Smooth muscle cell (in vitro differentiated cells): ENCODE data around the gene RNF169. TPM values are rescaled to one million over a fixed set of nuclear protein-coding genes. Genes with fewer than 3 reads are reported as not detected.

ENCODE experiments used
- DNase-seq: peaks from one replicate; lab custom pipeline; 2025; ENCODE audit not compliant: unreplicated experiment; lab: John Stamatoyannopoulos, UW
- H2AFZ ChIP-seq: fragments of 200-600 bp; sonication (generic); 2 replicates; pipeline ENCODE4 v1.6.0; 2016; ENCODE audit warnings: antibody characterized with exemption, low read depth, mild to moderate bottlenecking
- H3F3A ChIP-seq: fragments of 200-600 bp; sonication (generic); 2 replicates; pipeline ENCODE4 v1.6.0; 2017; ENCODE audit warnings: antibody characterized with exemption, low read depth
- H3K27ac ChIP-seq: fragments of 200-600 bp; sonication (generic); 2 replicates; pipeline ENCODE4 v1.5.1; 2016; ENCODE audit warnings: low read depth, mild to moderate bottlenecking
- H3K27me3 ChIP-seq: fragments of 200-600 bp; sonication (generic); 2 replicates; pipeline ENCODE4 v1.6.1; 2016; ENCODE audit warnings: low read depth, mild to moderate bottlenecking
- H3K36me3 ChIP-seq: fragments of 200-600 bp; sonication (generic); 2 replicates; pipeline ENCODE4 v1.5.1; 2016; ENCODE audit warnings: low read depth
- H3K4me1 ChIP-seq: fragments of 200-600 bp; sonication (generic); 2 replicates; pipeline ENCODE4 v1.5.1; 2016; ENCODE audit warnings: low read depth
- H3K4me2 ChIP-seq: fragments of 200-600 bp; sonication (generic); 2 replicates; pipeline ENCODE4 v1.6.0; 2016; ENCODE audit warnings: mild to moderate bottlenecking
- H3K4me3 ChIP-seq: fragments of 200-600 bp; sonication (generic); 2 replicates; pipeline ENCODE4 v1.5.1; 2016; ENCODE audit warnings: mild to moderate bottlenecking
- H3K79me2 ChIP-seq: fragments of 200-600 bp; sonication (generic); 2 replicates; pipeline ENCODE4 v1.6.0; 2016; ENCODE audit warnings: low read depth, mild to moderate bottlenecking
- H3K9ac ChIP-seq: fragments of 200-600 bp; sonication (generic); 2 replicates; pipeline ENCODE4 v1.6.0; 2016; ENCODE audit warnings: low read depth
- H3K9me3 ChIP-seq: fragments of 200-600 bp; sonication (generic); replicated peaks from 2 replicates; pipeline ENCODE4 v1.5.1; 2016; ENCODE audit warnings: low read depth
- H4K20me1 ChIP-seq: fragments of 200-600 bp; sonication (generic); 2 replicates; pipeline ENCODE4 v1.6.0; 2016; ENCODE audit warnings: low read depth
- WGBS: methylation state at CpG from one replicate; pipeline ENCODE4 v1.1.7; 2016; ENCODE audit warnings: low lambda C conversion rate; 5-methylcytosine and 5-hydroxymethylcytosine counted together
- polyA plus RNA-seq: library from polyadenylated mRNA; unstranded; fragments of >200 nt; fragmentation: Nextera tagmentation; extraction: Ambion mirVana; gene quantifications from 2 replicates; pipeline ENCODE4 v1.2.1, GENCODE V29; 2016
- total RNA-seq: library from RNA; depleted of rRNA; stranded (reverse); fragments of >200 nt; gene quantifications from 2 replicates; pipeline ENCODE4 v1.2.3, GENCODE V29; 2014
- TF ChIP-seq, protein P1 (sequence below): fragments of 200-600 bp; sonication (generic); IDR thresholded peaks from 2 replicates; pipeline ENCODE4 v1.5.1; 2017; ENCODE audit warnings: borderline replicate concordance, mild to moderate bottlenecking, antibody characterized with exemption; ENCODE audit not compliant: insufficient read depth, poor library complexity, severe bottlenecking

RNF169 gene
- total and polyA plus RNA-seq, 2 experiments from 2014 or later: 2.2 to 13.6 TPM

DNA sequence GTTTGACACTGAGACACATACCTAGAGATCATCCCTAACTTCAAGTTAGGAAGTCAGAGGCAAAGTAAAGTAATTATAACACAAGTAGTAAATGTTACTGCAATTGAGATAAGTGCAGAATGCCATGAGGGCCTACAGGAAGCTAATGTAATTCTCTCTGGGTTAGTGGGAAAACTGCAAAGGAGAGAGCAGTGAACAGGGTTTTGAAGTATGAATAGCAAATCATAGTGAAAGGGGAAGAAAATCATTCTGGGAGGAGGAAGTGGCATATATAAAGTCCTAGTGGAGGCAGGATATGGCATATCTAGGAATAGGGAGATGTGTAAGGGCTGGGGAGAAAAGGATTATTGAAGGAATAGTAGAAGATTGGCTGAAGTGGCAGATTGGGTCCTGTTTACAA, 27.9 kb downstream of the RNF169 start:
- Histone ChIP-seq H3K79me2 (peaks cover 70% of the 10 kb centered on the region), H3F3A (no peaks in the 10 kb centered on the region), H4K20me1 (peaks cover 97% of the 10 kb centered on the region), H2AFZ (no peak overlapping the region), H3K4me1 (no peaks in the 10 kb centered on the region), H3K4me3 (no peak overlapping the region), H3K27me3 (no peaks in the 10 kb centered on the region), H3K9me3 (no peaks in the 10 kb centered on the region), H3K36me3 (no peaks in the 10 kb centered on the region), H3K9ac (no peak overlapping the region), H3K27ac (no peak overlapping the region), H3K4me2 (no peak overlapping the region)
- no peak for DNase-seq
- TF ChIP-seq, protein P1, sequence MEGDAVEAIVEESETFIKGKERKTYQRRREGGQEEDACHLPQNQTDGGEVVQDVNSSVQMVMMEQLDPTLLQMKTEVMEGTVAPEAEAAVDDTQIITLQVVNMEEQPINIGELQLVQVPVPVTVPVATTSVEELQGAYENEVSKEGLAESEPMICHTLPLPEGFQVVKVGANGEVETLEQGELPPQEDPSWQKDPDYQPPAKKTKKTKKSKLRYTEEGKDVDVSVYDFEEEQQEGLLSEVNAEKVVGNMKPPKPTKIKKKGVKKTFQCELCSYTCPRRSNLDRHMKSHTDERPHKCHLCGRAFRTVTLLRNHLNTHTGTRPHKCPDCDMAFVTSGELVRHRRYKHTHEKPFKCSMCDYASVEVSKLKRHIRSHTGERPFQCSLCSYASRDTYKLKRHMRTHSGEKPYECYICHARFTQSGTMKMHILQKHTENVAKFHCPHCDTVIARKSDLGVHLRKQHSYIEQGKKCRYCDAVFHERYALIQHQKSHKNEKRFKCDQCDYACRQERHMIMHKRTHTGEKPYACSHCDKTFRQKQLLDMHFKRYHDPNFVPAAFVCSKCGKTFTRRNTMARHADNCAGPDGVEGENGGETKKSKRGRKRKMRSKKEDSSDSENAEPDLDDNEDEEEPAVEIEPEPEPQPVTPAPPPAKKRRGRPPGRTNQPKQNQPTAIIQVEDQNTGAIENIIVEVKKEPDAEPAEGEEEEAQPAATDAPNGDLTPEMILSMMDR: no peak

DNA sequence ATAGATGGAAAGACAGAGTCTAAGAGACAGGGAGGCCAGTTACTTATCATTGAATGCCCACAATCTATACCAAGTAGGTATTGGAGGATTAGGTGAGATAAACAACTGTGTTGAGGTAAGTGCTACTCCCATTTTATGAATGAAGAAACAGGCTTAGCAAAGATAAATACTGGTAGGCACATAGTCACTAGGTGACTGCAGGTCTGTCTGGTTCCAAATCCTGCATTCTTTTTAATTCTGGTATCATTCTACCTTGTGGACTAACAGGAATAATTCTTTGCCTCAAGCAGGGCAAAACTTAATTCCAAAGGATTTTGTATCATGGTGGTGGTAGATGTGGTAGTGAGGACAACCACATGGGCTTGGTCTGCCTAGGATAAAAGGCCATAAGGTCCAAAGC, 28.4 kb downstream of the RNF169 start:
- Histone ChIP-seq H4K20me1 (peaks cover 97% of the 10 kb centered on the region), H3K36me3 (no peaks in the 10 kb centered on the region), H3K9me3 (no peaks in the 10 kb centered on the region), H3K79me2 (peaks cover 70% of the 10 kb centered on the region), H3K27me3 (no peaks in the 10 kb centered on the region), H2AFZ (no peak overlapping the region), H3K4me3 (no peak overlapping the region), H3K27ac (no peak overlapping the region), H3K4me1 (no peaks in the 10 kb centered on the region), H3K9ac (no peak overlapping the region), H3K4me2 (no peak overlapping the region), H3F3A (no peaks in the 10 kb centered on the region)
- TF ChIP-seq, protein P1: no peak
- no peak for DNase-seq

DNA sequence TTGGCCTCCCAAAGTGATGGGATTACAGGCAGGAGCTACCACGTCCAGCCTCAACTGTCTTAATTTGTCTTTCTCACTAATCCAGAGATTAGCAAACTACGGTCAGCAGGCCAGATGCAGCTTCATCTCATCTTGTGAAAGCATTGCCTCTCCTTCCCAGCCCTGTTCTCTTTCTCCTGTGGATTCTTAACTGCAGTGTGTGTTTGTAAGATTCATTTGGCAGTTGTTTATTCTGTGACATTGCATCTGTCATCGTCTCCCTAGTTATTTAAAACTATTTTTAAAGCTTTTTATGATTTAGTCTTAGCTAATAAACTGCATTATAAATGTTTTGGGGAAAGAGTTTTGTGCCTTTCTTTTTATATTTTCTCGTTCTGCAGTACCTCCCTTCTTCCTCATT, 29.2 kb downstream of the RNF169 start:
- H3K9me3 ChIP-seq: no peaks in the 10 kb centered on the region
- no peak overlapping the region for H3K4me2 ChIP-seq
- no peaks in the 10 kb centered on the region for H3K36me3 ChIP-seq
- H3F3A ChIP-seq: no peaks in the 10 kb centered on the region
- no peaks in the 10 kb centered on the region for H3K27me3 ChIP-seq
- no peaks in the 10 kb centered on the region for H3K4me1 ChIP-seq
- H3K27ac ChIP-seq: no peak overlapping the region
- 38% methylated on average over 4 of the region's 4 CpGs for WGBS
- peaks cover 70% of the 10 kb centered on the region for H3K79me2 ChIP-seq
- no peak overlapping the region for H3K9ac ChIP-seq
- TF ChIP-seq, protein P1: no peak
- H3K4me3 ChIP-seq: no peak overlapping the region
- DNase-seq: no peak
- H4K20me1 ChIP-seq: peaks cover 99% of the 10 kb centered on the region
- H2AFZ ChIP-seq: no peak overlapping the region

DNA sequence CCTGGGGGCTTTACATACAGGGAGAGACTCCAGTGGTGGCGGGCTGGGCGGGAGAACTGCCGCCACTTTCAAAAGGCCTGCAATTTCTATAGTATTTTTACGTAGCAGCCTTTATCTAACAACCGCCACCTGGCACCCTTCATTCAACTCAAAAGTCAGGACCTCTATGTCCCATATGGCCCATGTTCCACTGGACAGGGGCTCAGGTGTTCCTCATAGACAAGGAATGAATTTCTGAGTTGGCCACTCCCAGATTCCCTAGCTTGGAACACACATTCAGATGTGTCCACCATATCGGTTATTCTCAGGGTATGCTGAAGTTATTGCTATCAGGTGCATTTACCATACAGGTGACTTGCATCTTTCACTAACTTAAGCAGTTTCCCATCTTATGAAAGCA, 29.9 kb downstream of the RNF169 start:
- Histone ChIP-seq H3K79me2 (peaks cover 68% of the 10 kb centered on the region), H3K9me3 (no peaks in the 10 kb centered on the region), H3K4me1 (no peaks in the 10 kb centered on the region), H3K4me2 (no peak overlapping the region), H3K4me3 (no peak overlapping the region), H3K27ac (no peak overlapping the region), H3K36me3 (no peaks in the 10 kb centered on the region), H3K27me3 (no peaks in the 10 kb centered on the region), H4K20me1 (peaks cover 99% of the 10 kb centered on the region), H2AFZ (no peak overlapping the region), H3F3A (no peaks in the 10 kb centered on the region), H3K9ac (no peak overlapping the region)
- no peak for DNase-seq
- 98% methylated on average over 6 of the region's 6 CpGs for WGBS
- TF ChIP-seq, protein P1: no peak
